OCI-LY3 (cell line): ENCODE results near the gene FAM117A.

ENCODE experiments used
- H2AFZ ChIP-seq: fragments of 200-600, 300-600 bp; shearing (Covaris generic); 2 replicates; pipeline ENCODE4 v1.6.0; 2014; ENCODE audit warnings: antibody characterized with exemption, low read depth, low read length
- H3K27ac ChIP-seq: fragments of 200-600, 300-600 bp; sonication (generic); 2 replicates; pipeline ENCODE4 v1.5.1; 2014; ENCODE audit warnings: mild to moderate bottlenecking, low read length, moderate library complexity, mixed read lengths
- H3K27me3 ChIP-seq: fragments of 200-600, 300-600 bp; sonication (generic); 2 replicates; pipeline ENCODE4 v1.6.1; 2014; ENCODE audit warnings: low read depth, low read length, mixed read lengths
- H3K36me3 ChIP-seq: fragments of 200-600, 300-600 bp; sonication (generic); replicated peaks from 2 replicates; pipeline ENCODE3; 2014; ENCODE audit warnings: low read depth, low read length, mixed read lengths
- H3K4me1 ChIP-seq: fragments of 300-600, 200-600 bp; sonication (generic); 2 replicates; pipeline ENCODE4 v1.6.1; 2014; ENCODE audit warnings: low read length, mixed read lengths
- H3K4me2 ChIP-seq: fragments of 200-600, 300-600 bp; sonication (generic); 2 replicates; pipeline ENCODE4 v1.6.1; 2014; ENCODE audit warnings: low read length, mixed read lengths
- H3K4me3 ChIP-seq: fragments of 300-600, 200-600 bp; sonication (generic); 2 replicates; pipeline ENCODE4 v1.5.1; 2014; ENCODE audit warnings: antibody characterized with exemption, mild to moderate bottlenecking, low read length, moderate library complexity
- H3K79me2 ChIP-seq: fragments of 300-600, 200-600 bp; shearing (Covaris generic); 2 replicates; pipeline ENCODE4 v1.6.1; 2014; ENCODE audit warnings: mild to moderate bottlenecking, low read length, mixed read lengths
- H3K9ac ChIP-seq: fragments of 300-600, 200-600 bp; shearing (Covaris generic); 2 replicates; pipeline ENCODE4 v1.6.0; 2014; ENCODE audit warnings: mild to moderate bottlenecking, low read length, moderate library complexity
- H3K9me3 ChIP-seq: fragments of 200-600, 300-600 bp; shearing (Covaris generic); 2 replicates; pipeline ENCODE4 v1.6.1; 2014; ENCODE audit warnings: low read length, mixed read lengths; ENCODE audit not compliant: insufficient read depth
- H4K20me1 ChIP-seq: fragments of 200-600, 300-600 bp; sonication (generic); 2 replicates; pipeline ENCODE4 v1.6.1; 2016; ENCODE audit warnings: low read length, mixed read lengths; ENCODE audit not compliant: insufficient read depth
- CTCF ChIP-seq: fragments of 200-600, 300-600 bp; sonication (generic); IDR thresholded peaks from 2 replicates; pipeline ENCODE4 v1.5.1; 2014; ENCODE audit warnings: antibody characterized with exemption, low read length, low read depth
- EZH2phosphoT487 ChIP-seq: fragments of 200-600 bp; shearing (Covaris generic); IDR thresholded peaks from 2 replicates; pipeline ENCODE4 v1.6.1; 2018; ENCODE audit warnings: antibody characterized with exemption, mixed run types, low read depth

FAM117A gene

GRCh38 chr17:49783071-49783715 lies 19.3 kb upstream of the FAM117A start:
- no peaks in the 10 kb centered on the region for H3K79me2 ChIP-seq
- H3K36me3 ChIP-seq: no peaks in the 10 kb centered on the region
- H4K20me1 ChIP-seq: no peaks in the 10 kb centered on the region
- H3K4me3 ChIP-seq: no peak overlapping the region
- H3K4me2 ChIP-seq: no peak overlapping the region
- H3K27ac ChIP-seq: no peak overlapping the region
- no peak overlapping the region for H2AFZ ChIP-seq
- no peaks in the 10 kb centered on the region for H3K9me3 ChIP-seq
- TF ChIP-seq EZH2phosphoT487 (no peak), CTCF (no peak)
- no peaks in the 10 kb centered on the region for H3K27me3 ChIP-seq
- peaks cover 10% of the 10 kb centered on the region for H3K4me1 ChIP-seq
- H3K9ac ChIP-seq: no peak overlapping the region

- no peak overlapping the region for H3K27ac ChIP-seq
- no peaks in the 10 kb centered on the region for H4K20me1 ChIP-seq
- H3K9ac ChIP-seq: no peak overlapping the region
- H3K4me2 ChIP-seq: no peak overlapping the region
- no peaks in the 10 kb centered on the region for H3K27me3 ChIP-seq
- H3K79me2 ChIP-seq: no peaks in the 10 kb centered on the region
- TF ChIP-seq EZH2phosphoT487: no peak
- peak; percentile 66 for TF ChIP-seq CTCF
- no peak overlapping the region for H2AFZ ChIP-seq
- no peaks in the 10 kb centered on the region for H3K36me3 ChIP-seq
- peaks cover 5% of the 10 kb centered on the region; the same call in 1 of the 2 replicates for H3K4me1 ChIP-seq
- H3K4me3 ChIP-seq: no peak overlapping the region
- no peaks in the 10 kb centered on the region for H3K9me3 ChIP-seq
These were observed 15.9 kb upstream of the FAM117A start for GRCh38 chr17:49779739-49780231.

- Histone ChIP-seq H3K27me3 (no peaks in the 10 kb centered on the region), H3K4me2 (no peak overlapping the region), H3K9ac (no peak overlapping the region), H2AFZ (no peak overlapping the region), H3K36me3 (no peaks in the 10 kb centered on the region), H3K27ac (no peak overlapping the region), H3K4me3 (no peak overlapping the region), H3K4me1 (peaks cover 5% of the 10 kb centered on the region; the same call in 1 of the 2 replicates), H4K20me1 (no peaks in the 10 kb centered on the region), H3K9me3 (no peaks in the 10 kb centered on the region), H3K79me2 (no peaks in the 10 kb centered on the region)
- TF ChIP-seq EZH2phosphoT487: no peak
- TF ChIP-seq CTCF: no peak
These were observed 15.3 kb upstream of the FAM117A start for GRCh38 chr17:49779156-49779738.

DNA sequence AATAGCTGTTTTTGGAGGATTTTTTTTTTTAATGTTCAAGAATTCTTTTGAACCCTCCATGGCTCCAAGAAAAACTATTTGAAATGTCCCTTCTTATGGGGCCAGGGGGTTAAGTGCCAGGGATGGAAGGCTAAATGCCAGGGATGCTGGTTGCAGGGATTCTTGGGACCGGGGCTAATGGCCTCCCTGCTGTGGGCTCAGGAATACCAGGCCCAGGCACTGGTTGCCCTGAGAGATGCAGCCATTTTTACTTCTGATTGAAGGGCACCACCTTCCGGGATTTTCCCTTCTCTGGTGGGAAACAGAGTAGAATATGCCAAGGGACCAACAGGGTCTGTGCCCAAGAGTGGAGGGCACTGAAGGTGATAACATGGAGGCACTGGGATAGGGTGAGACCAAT lies 13.6 kb upstream of the FAM117A start:
- Histone ChIP-seq H3K4me1 (peaks cover 5% of the 10 kb centered on the region; the same call in 1 of the 2 replicates), H3K9me3 (no peaks in the 10 kb centered on the region), H3K4me3 (no peak overlapping the region), H3K27ac (no peak overlapping the region), H3K27me3 (no peaks in the 10 kb centered on the region), H2AFZ (no peak overlapping the region), H3K36me3 (no peaks in the 10 kb centered on the region), H3K9ac (no peak overlapping the region), H3K79me2 (no peaks in the 10 kb centered on the region), H3K4me2 (no peak overlapping the region), H4K20me1 (no peaks in the 10 kb centered on the region)
- TF ChIP-seq CTCF: no peak
